Endodermal cell (in vitro differentiated cells): Measurements from ENCODE around the gene KBTBD13. TPM values are rescaled to one million over a fixed set of nuclear protein-coding genes. Genes with fewer than 3 reads are reported as not detected.

Source experiments
- DNase-seq: peaks from one replicate; pipeline ENCODE4 v3.0.0-alpha.2; 2017
- H3K27ac ChIP-seq: 2 replicates; pipeline ENCODE4 v1.5.1; 2013; ENCODE audit warnings: mild to moderate bottlenecking, low read depth, low read length, moderate library complexity
- H3K27me3 ChIP-seq: 2 replicates; pipeline ENCODE4 v1.6.1; 2013; ENCODE audit warnings: mild to moderate bottlenecking, low read length, moderate library complexity; ENCODE audit not compliant: insufficient read depth, control insufficient read depth, poor library complexity, severe bottlenecking
- H3K36me3 ChIP-seq: 2 replicates; pipeline ENCODE4 v1.7.0; 2013; ENCODE audit warnings: mild to moderate bottlenecking, low read length, moderate library complexity; ENCODE audit not compliant: control insufficient read depth, insufficient read depth
- H3K4me1 ChIP-seq: one replicate; pipeline ENCODE4 v1.7.0; 2013; ENCODE audit warnings: low read length; ENCODE audit not compliant: control insufficient read depth, insufficient read depth
- H3K4me3 ChIP-seq: 2 replicates; pipeline ENCODE4 v1.5.1; 2013; ENCODE audit warnings: mild to moderate bottlenecking, low read length, moderate library complexity
- H3K9ac ChIP-seq: 2 replicates; pipeline ENCODE4 v1.6.1; 2013; ENCODE audit warnings: mild to moderate bottlenecking, low read length, moderate library complexity; ENCODE audit not compliant: poor library complexity, severe bottlenecking; ENCODE audit errors: extremely low read depth
- H3K9me3 ChIP-seq: 2 replicates; pipeline ENCODE4 v1.6.1; 2013; ENCODE audit warnings: mild to moderate bottlenecking, low read length, moderate library complexity; ENCODE audit not compliant: control insufficient read depth
- H3K27ac Mint-ChIP-seq: 2 replicates; pipeline ENCODE4 v1.8.0; 2020; ENCODE audit warnings: mixed read lengths
- H3K27me3 Mint-ChIP-seq: 2 replicates; pipeline ENCODE4 v1.8.0; 2021; ENCODE audit warnings: mild to moderate bottlenecking, mixed read lengths; ENCODE audit not compliant: insufficient read depth
- H3K36me3 Mint-ChIP-seq: 2 replicates; pipeline ENCODE4 v1.8.0; 2020; ENCODE audit warnings: low read depth, mixed read lengths
- H3K4me1 Mint-ChIP-seq: 2 replicates; pipeline ENCODE4 v1.8.0; 2020; ENCODE audit warnings: mixed read lengths
- H3K4me3 Mint-ChIP-seq: 2 replicates; pipeline ENCODE4 v1.8.0; 2020; ENCODE audit warnings: mild to moderate bottlenecking, moderate library complexity, mixed read lengths
- H3K9me3 Mint-ChIP-seq: 2 replicates; pipeline ENCODE4 v1.8.0; 2020; ENCODE audit warnings: mild to moderate bottlenecking, mixed read lengths
- WGBS, 2 experiments: methylation state at CpG; one replicate each; pipeline versions ENCODE4 v1.1.5 to v1.1.7; 2013; ENCODE audit warnings: missing lambda C conversion rate in 2 of 2, mixed read lengths in 1 of 2; ENCODE audit not compliant: insufficient coverage in 1 of 2, insufficient read length in 1 of 2; 5-methylcytosine and 5-hydroxymethylcytosine counted together
- total RNA-seq, 2 donors: library from RNA; stranded (reverse); fragmentation: NEBNext Ultra II Directional in 1 of 2; extraction: Animal tissue kit (Norgen Biotek cat#: 25700) in 1 of 2; gene quantifications; 2 replicates in 1 of 2; 3 replicates in 1 of 2; pipeline ENCODE4 v1.2.1, GENCODE V29; 2021
- TF ChIP-seq, protein P1 (sequence below): fragments of 200-600 bp; sonication (generic); conservative IDR thresholded peaks from 2 replicates; pipeline ENCODE4 v1.5.0; 2021; ENCODE audit warnings: antibody characterized with exemption, mild to moderate bottlenecking

Gene KBTBD13
- total RNA-seq, 2 donors from 2014 or later, result not detected

DNA sequence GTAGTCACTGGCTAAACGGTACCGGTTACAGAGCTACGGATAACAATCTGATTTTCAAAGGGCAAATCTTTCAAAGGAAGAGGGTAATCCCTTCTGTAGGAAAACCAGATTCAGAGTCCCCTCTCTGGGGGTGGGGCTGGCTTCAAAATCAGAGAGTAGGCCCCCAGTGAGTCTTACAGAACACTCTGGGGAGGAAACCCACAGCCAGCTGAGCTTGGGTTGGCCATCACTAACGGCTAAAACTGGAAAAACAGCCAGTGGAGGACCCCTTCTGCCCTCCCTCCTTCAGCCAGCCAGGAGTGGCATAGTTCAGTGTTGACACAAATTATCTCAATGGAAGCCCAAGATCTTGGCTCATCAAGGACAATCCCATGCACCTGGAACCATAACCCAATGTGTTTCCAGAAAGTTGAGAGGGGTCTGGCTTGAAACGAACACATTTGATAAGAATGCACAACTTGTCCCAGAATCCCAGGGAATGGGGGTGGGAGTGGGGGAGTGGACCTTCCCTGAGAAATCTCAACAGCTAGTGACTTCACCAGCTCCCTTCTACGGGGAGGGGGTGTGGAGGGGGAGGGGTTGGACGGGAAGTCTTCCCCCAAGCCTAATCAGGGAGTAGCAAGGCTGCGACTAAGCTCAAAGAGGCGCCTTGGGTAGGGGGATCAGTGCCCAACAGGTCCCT, 9.8 kb upstream of the KBTBD13 start:
- DNase-seq, result peak; percentile 79
- Histone ChIP-seq H3K36me3 (peaks cover 38% of the 10 kb centered on the region), H3K27me3 (no peaks in the 10 kb centered on the region), H3K9ac (peak overlapping the region; percentile 88), H3K4me3 (peak overlapping the region; percentile 89), H3K9me3 (no peaks in the 10 kb centered on the region), H3K4me1 (peaks cover 8% of the 10 kb centered on the region), H3K27ac (peak overlapping the region; percentile 13)
- peak overlapping the region; percentile 90 for H3K4me3 Mint-ChIP-seq
- WGBS, 2 experiments, result 16 to 49% methylated on average over 4 to 8 of the region's 9 CpGs
- H3K9me3 Mint-ChIP-seq, result no peaks in the 10 kb centered on the region
- H3K27ac Mint-ChIP-seq, result peak overlapping the region; percentile 97
- peaks cover 25% of the 10 kb centered on the region for H3K4me1 Mint-ChIP-seq
- peaks cover 25% of the 10 kb centered on the region for H3K36me3 Mint-ChIP-seq
- no peaks in the 10 kb centered on the region for H3K27me3 Mint-ChIP-seq
- TF ChIP-seq, protein P1, sequence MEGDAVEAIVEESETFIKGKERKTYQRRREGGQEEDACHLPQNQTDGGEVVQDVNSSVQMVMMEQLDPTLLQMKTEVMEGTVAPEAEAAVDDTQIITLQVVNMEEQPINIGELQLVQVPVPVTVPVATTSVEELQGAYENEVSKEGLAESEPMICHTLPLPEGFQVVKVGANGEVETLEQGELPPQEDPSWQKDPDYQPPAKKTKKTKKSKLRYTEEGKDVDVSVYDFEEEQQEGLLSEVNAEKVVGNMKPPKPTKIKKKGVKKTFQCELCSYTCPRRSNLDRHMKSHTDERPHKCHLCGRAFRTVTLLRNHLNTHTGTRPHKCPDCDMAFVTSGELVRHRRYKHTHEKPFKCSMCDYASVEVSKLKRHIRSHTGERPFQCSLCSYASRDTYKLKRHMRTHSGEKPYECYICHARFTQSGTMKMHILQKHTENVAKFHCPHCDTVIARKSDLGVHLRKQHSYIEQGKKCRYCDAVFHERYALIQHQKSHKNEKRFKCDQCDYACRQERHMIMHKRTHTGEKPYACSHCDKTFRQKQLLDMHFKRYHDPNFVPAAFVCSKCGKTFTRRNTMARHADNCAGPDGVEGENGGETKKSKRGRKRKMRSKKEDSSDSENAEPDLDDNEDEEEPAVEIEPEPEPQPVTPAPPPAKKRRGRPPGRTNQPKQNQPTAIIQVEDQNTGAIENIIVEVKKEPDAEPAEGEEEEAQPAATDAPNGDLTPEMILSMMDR, result no peak

DNA sequence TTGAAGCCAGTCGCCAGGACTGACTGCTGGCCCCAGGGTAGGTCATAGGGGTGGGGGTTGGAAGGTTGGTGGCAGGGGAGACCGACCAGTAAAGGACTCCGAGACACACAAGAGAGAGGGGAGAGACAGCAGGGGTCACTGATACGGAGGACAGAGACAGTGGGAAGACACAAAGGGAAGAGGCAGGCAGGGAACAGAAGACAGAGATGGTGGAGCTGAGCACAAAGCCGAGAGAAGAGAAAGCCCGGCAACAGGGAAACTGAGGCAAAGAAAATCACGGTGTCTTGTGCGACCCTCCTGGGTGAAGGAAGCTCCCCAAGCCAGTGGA, 9.3 kb upstream of the KBTBD13 start:
- TF ChIP-seq, protein P1, result no peak
- Histone ChIP-seq H3K4me1 (peaks cover 8% of the 10 kb centered on the region), H3K27ac (peak overlapping the region; percentile 13), H3K27me3 (no peaks in the 10 kb centered on the region), H3K9me3 (no peaks in the 10 kb centered on the region), H3K36me3 (peaks cover 35% of the 10 kb centered on the region), H3K9ac (peak overlapping the region; percentile 88), H3K4me3 (peak overlapping the region; percentile 89)
- Mint-ChIP-seq H3K27ac (peak overlapping the region; percentile 97), H3K36me3 (peaks cover 21% of the 10 kb centered on the region), H3K4me1 (peaks cover 27% of the 10 kb centered on the region), H3K4me3 (peak overlapping the region; percentile 90), H3K9me3 (no peaks in the 10 kb centered on the region), H3K27me3 (no peaks in the 10 kb centered on the region)
- DNase-seq, result no peak
- WGBS, 2 experiments, result 1 to 3% methylated on average over 5 to 8 of the region's 8 CpGs

DNA sequence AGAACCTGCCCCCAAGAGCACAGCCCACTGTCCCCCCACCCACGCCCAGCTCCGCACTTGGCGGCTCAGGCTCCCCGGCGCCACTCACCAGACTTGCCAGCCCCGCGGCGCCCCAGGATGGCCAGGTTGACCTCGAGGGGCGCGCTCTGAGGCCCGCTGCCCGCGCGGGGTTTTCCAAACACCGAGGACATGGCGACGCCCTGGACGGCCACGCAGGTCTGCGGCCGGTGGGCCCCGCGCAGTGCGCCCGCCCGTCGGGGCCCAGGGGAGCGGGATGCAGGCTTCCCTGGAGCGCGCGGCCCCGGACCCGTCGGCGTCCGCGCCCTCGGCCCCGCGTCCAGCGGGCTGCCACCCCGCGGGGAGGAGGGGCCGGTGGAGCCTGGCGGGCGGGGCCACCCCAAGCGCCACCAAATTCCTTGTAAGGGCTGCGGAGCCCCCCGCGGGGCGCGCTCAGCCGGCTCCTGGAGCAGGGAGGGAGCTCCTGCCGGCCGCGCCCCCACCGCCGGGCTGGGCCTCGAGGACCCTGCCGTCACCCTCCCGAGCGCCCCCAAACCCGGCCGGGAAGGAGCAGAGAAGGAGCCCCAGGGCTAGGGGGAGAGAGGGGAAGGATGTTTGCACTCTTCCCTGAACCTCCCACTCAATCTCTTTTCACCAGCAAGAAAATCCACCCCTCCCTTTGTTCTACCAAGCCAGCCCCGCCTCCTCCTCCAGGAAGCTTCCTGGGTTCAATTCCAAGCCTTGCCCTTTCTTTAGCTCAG, 8.7 kb upstream of the KBTBD13 start, which contains the start of gene RASL12:
TSS of gene RASL12 (minus strand) at position 347 of the 758 bp plus-strand sequence. CDS start at position 191, 156 bp downstream.
- Mint-ChIP-seq H3K27ac (peak within 1 kb of the TSS; percentile 97), H3K4me1 (peaks cover 27% of the 10 kb centered on the region), H3K27me3 (no peaks in the 10 kb centered on the region), H3K4me3 (peak within 1 kb of the TSS; percentile 90), H3K9me3 (no peaks in the 10 kb centered on the region), H3K36me3 (peaks cover 16% of the 10 kb centered on the region)
- Histone ChIP-seq H3K4me3 (peak within 1 kb of the TSS; percentile 89), H3K36me3 (peaks cover 29% of the 10 kb centered on the region), H3K4me1 (peaks cover 8% of the 10 kb centered on the region), H3K9me3 (peaks cover 4% of the 10 kb centered on the region), H3K9ac (peak within 1 kb of the TSS; percentile 88), H3K27ac (peak within 1 kb of the TSS; percentile 13), H3K27me3 (no peaks in the 10 kb centered on the region)
- DNase-seq, result peak; percentile 84
- TF ChIP-seq, protein P1, result no peak
- 2 to 3% methylated on average over 16 to 66 of the region's 66 CpGs for WGBS, 2 experiments
